HG03520 (cell line): ENCODE results near the gene RAD51B.
"Not testable (repeated sequence)": the region's sequence is repeated elsewhere in the genome, so short reads cannot be mapped to it uniquely, and the experiment has no call there.

Experiments
- ATAC-seq: cut with Tn5 transposase; IDR thresholded peaks from one replicate; pipeline ENCODE4 v1.9.1; 2021; ENCODE audit warnings: mild to moderate bottlenecking, moderate library complexity; ENCODE audit not compliant: unreplicated experiment

RAD51B gene

GRCh38 chr14:68074765-68075381 lies 255.3 kb downstream of the RAD51B start:
- ATAC-seq = no peak

- ATAC-seq = no peak
Measured at GRCh38 chr14:68075382-68076029, 255.9 kb downstream of the RAD51B start.

GRCh38 chr14:68076451-68076850 lies 256.9 kb downstream of the RAD51B start:
- no peak for ATAC-seq

- ATAC-seq = no peak
Measured at GRCh38 chr14:68079941-68080697, 260.5 kb downstream of the RAD51B start.

GRCh38 chr14:68081489-68081888 lies 261.9 kb downstream of the RAD51B start:
- no peak for ATAC-seq

- no peak for ATAC-seq
Measured at GRCh38 chr14:68082698-68083291, 263.2 kb downstream of the RAD51B start.

DNA sequence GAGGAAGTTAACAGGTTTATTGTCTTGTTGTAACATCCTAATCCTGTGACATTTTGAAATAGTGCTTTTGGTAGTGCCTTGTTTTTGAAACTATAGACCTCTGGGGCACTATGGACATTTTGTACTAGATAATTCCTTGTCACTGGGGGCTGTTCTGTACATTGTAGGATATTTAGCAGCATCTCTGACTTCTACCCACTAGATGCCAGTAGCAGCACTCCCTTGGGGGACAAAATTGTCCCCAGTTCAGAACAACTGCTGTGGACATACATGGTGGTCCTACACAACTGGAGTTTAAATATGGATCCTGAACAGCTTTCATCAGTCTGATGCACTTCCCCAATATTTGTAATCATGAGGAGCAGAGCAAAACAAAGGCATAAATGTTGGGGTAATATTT lies 264.7 kb downstream of the RAD51B start:
- ATAC-seq = no peak

DNA sequence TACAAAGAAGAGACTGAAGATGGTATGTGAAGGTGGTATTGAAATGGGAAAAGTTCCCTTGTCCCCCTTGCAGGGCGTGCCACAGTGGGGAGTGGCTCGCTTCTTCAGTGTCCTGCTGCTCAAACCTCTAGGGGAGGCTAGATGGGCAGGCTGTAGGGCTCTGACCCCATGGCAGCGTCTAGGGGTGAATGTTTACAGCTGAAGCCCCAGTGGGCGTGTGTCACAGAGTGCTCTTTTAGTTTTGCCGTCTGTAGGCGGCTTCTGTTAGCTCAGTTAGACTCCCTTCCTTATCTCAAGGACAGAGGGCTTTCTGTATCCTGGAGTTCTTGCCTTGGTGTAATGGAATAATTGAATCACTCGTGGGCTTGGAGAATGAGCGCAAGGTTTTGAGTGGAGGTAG lies 266.2 kb downstream of the RAD51B start:
- no peak for ATAC-seq

DNA sequence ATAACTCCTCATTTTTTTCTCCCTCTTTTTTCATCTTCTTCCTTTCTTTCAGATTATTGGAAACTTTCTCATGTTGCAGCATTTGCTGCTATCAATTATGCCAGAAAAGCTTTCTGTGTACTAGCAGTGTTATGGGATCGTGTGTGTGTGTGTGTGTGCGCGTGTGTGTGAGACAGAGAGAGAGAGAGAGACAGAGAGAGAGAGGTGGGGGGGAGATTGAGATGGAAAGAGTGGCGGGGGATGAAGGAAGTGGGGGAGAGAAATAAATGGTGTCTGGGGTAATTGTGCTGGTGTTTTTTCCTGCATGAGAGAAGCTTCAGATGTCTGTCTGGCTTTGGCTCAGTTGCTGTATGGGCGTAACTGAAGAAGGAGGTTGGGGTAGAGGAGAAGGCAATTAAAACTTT lies 268.9 kb downstream of the RAD51B start:
- ATAC-seq = no peak

- no peak for ATAC-seq
Measured at GRCh38 chr14:68089146-68089731, 269.7 kb downstream of the RAD51B start.

DNA sequence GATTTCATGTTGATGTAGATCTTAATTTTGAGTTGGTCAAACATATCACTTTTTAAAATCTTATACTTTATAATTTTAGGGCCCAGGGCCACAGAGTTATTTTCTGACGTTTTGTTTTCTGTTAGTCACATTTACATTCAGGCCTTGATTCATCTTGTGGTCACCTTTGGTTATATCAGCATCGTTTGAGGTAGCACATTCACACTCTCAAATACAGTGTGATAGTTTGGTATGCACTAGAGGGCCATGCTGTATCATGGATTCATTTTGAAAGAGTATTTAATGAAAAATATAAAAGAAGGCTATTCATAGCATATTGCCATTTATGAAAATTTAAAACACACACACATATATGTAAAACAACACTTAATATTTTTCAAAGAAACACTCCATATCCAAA lies 274.6 kb downstream of the RAD51B start:
- no peak for ATAC-seq

DNA sequence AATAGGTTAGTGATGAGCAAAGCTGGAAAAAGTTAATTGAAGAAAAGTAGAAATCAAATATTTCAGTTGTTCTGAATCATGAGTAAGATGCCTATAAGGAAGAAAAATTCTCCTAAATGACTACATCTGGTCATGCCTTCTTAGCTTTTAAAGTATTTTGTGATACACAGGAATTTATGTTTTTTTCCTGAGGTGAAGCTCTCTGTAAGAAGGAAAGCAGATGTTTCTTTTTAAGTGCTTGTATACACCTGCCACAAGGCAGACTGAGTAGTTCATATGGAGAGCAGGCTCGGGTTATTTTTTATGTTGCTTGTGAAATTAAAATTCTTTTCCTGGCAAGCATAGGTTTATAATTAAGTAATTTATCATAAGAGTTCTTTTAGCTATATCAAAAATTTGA lies 275.2 kb downstream of the RAD51B start:
- no peak for ATAC-seq

DNA sequence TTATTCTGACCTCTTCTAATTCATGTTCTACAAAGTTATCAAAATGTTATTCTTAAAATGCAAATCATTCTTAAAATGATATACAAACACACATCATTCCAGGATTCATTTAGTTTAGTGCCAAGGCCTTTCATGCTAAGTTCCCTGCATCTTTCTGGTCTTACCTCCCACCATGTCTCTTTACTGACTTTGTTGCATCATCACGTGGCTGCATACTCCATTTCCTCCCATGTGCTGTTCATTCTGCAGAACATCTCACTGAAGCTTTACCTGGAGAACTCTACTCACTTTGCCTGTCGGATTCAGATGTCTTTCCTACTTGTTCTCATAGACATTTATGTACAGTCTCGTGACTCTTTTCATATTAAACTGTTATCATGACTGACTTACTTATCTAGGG lies 278.1 kb downstream of the RAD51B start:
- no peak for ATAC-seq

DNA sequence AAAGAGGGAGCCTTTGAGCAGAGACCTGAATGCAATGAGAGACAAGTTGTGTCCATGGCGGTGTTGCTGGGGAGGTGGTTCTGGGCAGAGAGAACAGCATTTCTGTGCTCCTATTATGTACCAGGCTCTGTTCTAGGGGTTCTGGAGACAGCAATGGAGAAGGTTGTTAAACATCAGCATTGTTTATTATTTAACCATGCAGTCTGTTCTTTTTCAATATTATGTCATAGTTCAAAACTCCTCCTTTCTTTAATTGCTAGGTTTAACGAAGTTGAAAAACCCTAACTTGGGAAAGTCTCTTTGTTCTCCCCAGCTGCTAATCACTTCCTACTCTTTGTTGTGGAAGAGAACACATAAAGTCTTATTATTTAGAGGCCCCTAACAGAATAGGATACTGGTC lies 279.3 kb downstream of the RAD51B start:
- no peak for ATAC-seq

- no peak for ATAC-seq
Measured at GRCh38 chr14:68099495-68100045, 280.0 kb downstream of the RAD51B start.

DNA sequence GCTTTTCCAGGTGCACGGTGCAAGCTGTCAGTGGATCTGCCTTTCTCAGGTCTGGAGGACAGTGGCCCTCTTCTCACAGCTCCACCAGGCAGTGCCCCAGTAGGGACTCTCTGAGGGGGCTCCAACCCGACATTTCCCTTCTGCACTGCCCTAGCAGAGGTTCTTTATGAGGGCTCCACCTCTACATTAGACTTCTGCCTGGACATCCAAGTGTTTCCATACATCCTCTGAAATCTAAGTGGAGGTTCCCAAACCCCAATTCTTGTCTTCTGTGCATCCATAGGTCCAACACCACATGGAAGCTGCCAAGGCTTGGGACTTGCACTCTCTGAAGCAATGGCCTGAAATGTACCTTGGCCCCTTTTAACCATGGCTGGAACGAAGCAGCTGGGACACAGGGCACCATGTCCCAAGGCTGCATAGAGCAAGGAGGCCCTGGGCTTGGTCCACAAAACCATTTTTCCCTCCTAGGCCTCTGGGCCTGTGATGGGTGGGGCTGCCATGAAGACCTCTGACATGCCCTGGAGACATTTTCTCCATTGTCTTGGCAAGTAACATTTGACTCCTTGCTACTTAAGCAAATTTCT lies 282.2 kb downstream of the RAD51B start:
- not testable (repeated sequence) for ATAC-seq

- no peak for ATAC-seq
Measured at GRCh38 chr14:68103853-68104252, 284.3 kb downstream of the RAD51B start.

GRCh38 chr14:68104518-68104917 lies 284.9 kb downstream of the RAD51B start:
- ATAC-seq = no peak

DNA sequence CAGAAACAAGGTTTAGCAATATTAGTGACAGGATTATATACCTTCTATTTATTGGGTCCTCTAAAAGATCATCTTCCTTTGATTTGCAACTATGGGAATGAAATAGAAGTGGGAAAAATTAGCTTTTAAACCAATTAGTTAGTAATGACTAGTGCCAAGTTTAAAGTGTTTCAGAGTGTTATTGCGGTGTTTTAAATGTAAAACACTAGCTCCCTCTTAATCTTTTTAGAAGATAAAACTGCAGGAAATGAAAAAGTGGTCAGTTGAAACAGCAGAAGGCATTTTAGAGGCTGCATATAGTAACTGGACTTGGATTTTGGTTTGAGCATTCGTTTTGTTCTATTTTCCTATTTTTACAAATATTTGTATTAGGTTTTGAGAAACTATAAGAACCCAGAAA lies 286.2 kb downstream of the RAD51B start:
- ATAC-seq = no peak

GRCh38 chr14:68106456-68106855 lies 286.9 kb downstream of the RAD51B start:
- no peak for ATAC-seq

DNA sequence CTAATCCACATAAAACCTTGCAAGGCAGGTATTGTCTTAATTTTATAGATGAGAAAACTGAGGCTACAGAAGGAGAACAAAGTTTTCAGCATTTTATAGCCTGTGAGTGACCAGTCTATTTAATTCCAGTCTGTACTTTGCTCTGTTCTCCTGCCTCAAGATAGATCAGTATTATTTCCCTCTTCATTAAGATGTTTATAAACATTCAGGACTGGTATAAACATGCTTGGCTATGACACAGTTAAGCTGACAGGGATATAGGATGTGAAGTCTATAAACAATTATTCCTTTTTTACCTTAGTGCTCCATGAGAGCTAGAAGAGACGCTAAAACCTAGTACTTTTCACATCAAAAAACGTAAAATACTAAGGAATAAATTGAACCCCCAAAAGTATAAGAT lies 287.3 kb downstream of the RAD51B start:
- ATAC-seq = no peak
